BLaER1 (cell line): ENCODE results near the gene RAB28.

Experiments
- H3K27ac ChIP-seq: shearing (Covaris generic); formaldehyde crosslinking; 2 replicates; pipeline ENCODE4 v1.8.1; 2022
- H3K27me3 ChIP-seq: shearing (Covaris generic); formaldehyde crosslinking; 2 replicates; pipeline ENCODE4 v1.8.1; 2022
- H3K36me3 ChIP-seq: shearing (Covaris generic); formaldehyde crosslinking; 2 replicates; pipeline ENCODE4 v1.8.1; 2022
- H3K4me1 ChIP-seq: shearing (Covaris generic); formaldehyde crosslinking; 2 replicates; pipeline ENCODE4 v1.8.1; 2022
- H3K4me2 ChIP-seq: shearing (Covaris generic); formaldehyde crosslinking; 2 replicates; pipeline ENCODE4 v1.8.1; 2022
- H3K4me3 ChIP-seq: shearing (Covaris generic); formaldehyde crosslinking; 2 replicates; pipeline ENCODE4 v1.8.1; 2022
- H3K9ac ChIP-seq: shearing (Covaris generic); formaldehyde crosslinking; 2 replicates; pipeline ENCODE4 v1.8.1; 2022
- H3K9me3 ChIP-seq: shearing (Covaris generic); formaldehyde crosslinking; 2 replicates; pipeline ENCODE4 v1.8.1; 2022
- H4K20me1 ChIP-seq: shearing (Covaris generic); formaldehyde crosslinking; 2 replicates; pipeline ENCODE4 v1.8.1; 2022
- Cebpa-rat ChIP-seq: shearing (Covaris generic); IDR thresholded peaks from 2 replicates; pipeline ENCODE4 v1.8.1; 2022

Gene RAB28

GRCh38 chr4:13331827-13332226 lies 152.3 kb downstream of the RAB28 start:
- Histone ChIP-seq H3K4me1 (no peaks in the 10 kb centered on the region), H4K20me1 (no peaks in the 10 kb centered on the region), H3K27me3 (no peaks in the 10 kb centered on the region), H3K4me3 (no peak overlapping the region), H3K9ac (no peak overlapping the region), H3K27ac (no peak overlapping the region), H3K36me3 (no peaks in the 10 kb centered on the region; the same call in 1 of the 2 replicates), H3K9me3 (no peaks in the 10 kb centered on the region), H3K4me2 (no peak overlapping the region)
- TF ChIP-seq Cebpa-rat, result no peak

- TF ChIP-seq Cebpa-rat, result no peak
- no peaks in the 10 kb centered on the region for H3K4me1 ChIP-seq
- H3K4me3 ChIP-seq, result no peak overlapping the region
- H3K27ac ChIP-seq, result no peak overlapping the region
- H3K9ac ChIP-seq, result no peak overlapping the region
- no peak overlapping the region for H3K4me2 ChIP-seq
- H3K9me3 ChIP-seq, result no peaks in the 10 kb centered on the region
- no peaks in the 10 kb centered on the region for H3K36me3 ChIP-seq
- H3K27me3 ChIP-seq, result no peaks in the 10 kb centered on the region
- no peaks in the 10 kb centered on the region for H4K20me1 ChIP-seq
Observed at GRCh38 chr4:13329963-13330362, 154.2 kb downstream of the RAB28 start.

GRCh38 chr4:13329340-13329850 lies 154.7 kb downstream of the RAB28 start:
- Histone ChIP-seq H4K20me1 (no peaks in the 10 kb centered on the region), H3K4me1 (no peaks in the 10 kb centered on the region), H3K9me3 (no peaks in the 10 kb centered on the region), H3K4me3 (no peak overlapping the region), H3K36me3 (no peaks in the 10 kb centered on the region), H3K4me2 (no peak overlapping the region), H3K27me3 (no peaks in the 10 kb centered on the region), H3K27ac (no peak overlapping the region), H3K9ac (no peak overlapping the region)
- TF ChIP-seq Cebpa-rat, result no peak

GRCh38 chr4:13328591-13328990 lies 155.5 kb downstream of the RAB28 start:
- Histone ChIP-seq H3K27me3 (no peaks in the 10 kb centered on the region), H3K27ac (no peak overlapping the region), H3K4me1 (no peaks in the 10 kb centered on the region), H3K9ac (no peak overlapping the region), H3K4me3 (no peak overlapping the region), H4K20me1 (no peaks in the 10 kb centered on the region), H3K4me2 (no peak overlapping the region), H3K36me3 (no peaks in the 10 kb centered on the region), H3K9me3 (no peaks in the 10 kb centered on the region)
- TF ChIP-seq Cebpa-rat, result no peak

- Histone ChIP-seq H4K20me1 (no peaks in the 10 kb centered on the region), H3K9me3 (no peaks in the 10 kb centered on the region), H3K4me2 (no peak overlapping the region), H3K27me3 (no peaks in the 10 kb centered on the region), H3K36me3 (no peaks in the 10 kb centered on the region), H3K4me1 (no peaks in the 10 kb centered on the region), H3K4me3 (no peak overlapping the region), H3K27ac (no peak overlapping the region), H3K9ac (no peak overlapping the region)
- no peak for TF ChIP-seq Cebpa-rat
Observed at GRCh38 chr4:13327991-13328390, 156.1 kb downstream of the RAB28 start.

- H3K27ac ChIP-seq, result no peak overlapping the region
- H4K20me1 ChIP-seq, result no peaks in the 10 kb centered on the region
- H3K9me3 ChIP-seq, result no peaks in the 10 kb centered on the region
- H3K36me3 ChIP-seq, result 0 out of 2 replicates have a peak, but pooled peaks cover 7% of the 10 kb centered on the region
- no peak overlapping the region for H3K9ac ChIP-seq
- no peak overlapping the region for H3K4me2 ChIP-seq
- H3K4me1 ChIP-seq, result no peaks in the 10 kb centered on the region
- no peak overlapping the region for H3K4me3 ChIP-seq
- no peak for TF ChIP-seq Cebpa-rat
- H3K27me3 ChIP-seq, result no peaks in the 10 kb centered on the region
Observed at GRCh38 chr4:13325744-13326143, 158.4 kb downstream of the RAB28 start.

GRCh38 chr4:13323921-13324320 lies 160.2 kb downstream of the RAB28 start:
- H3K9ac ChIP-seq, result no peak overlapping the region

GRCh38 chr4:13322681-13323101 lies 161.4 kb downstream of the RAB28 start:
- no peak for TF ChIP-seq Cebpa-rat
- Histone ChIP-seq H3K27me3 (no peaks in the 10 kb centered on the region), H3K27ac (no peak overlapping the region), H3K4me2 (no peak overlapping the region), H3K9me3 (no peaks in the 10 kb centered on the region), H4K20me1 (no peaks in the 10 kb centered on the region), H3K4me1 (no peaks in the 10 kb centered on the region), H3K4me3 (no peak overlapping the region), H3K9ac (no peak overlapping the region), H3K36me3 (0 out of 2 replicates have a peak, but pooled peaks cover 7% of the 10 kb centered on the region)

More at GRCh38 chr4:13323921-13324320, 160.2 kb downstream of the RAB28 start:
- H3K4me2 ChIP-seq, result no peak overlapping the region
- H3K9me3 ChIP-seq, result no peaks in the 10 kb centered on the region
- no peaks in the 10 kb centered on the region for H3K27me3 ChIP-seq
- H4K20me1 ChIP-seq, result no peaks in the 10 kb centered on the region
- H3K27ac ChIP-seq, result no peak overlapping the region
- H3K4me1 ChIP-seq, result no peaks in the 10 kb centered on the region
- H3K36me3 ChIP-seq, result 0 out of 2 replicates have a peak, but pooled peaks cover 7% of the 10 kb centered on the region
- H3K4me3 ChIP-seq, result no peak overlapping the region
- no peak for TF ChIP-seq Cebpa-rat
